ENCODE measurements around the gene HTR5A.

HTR5A gene

DNA sequence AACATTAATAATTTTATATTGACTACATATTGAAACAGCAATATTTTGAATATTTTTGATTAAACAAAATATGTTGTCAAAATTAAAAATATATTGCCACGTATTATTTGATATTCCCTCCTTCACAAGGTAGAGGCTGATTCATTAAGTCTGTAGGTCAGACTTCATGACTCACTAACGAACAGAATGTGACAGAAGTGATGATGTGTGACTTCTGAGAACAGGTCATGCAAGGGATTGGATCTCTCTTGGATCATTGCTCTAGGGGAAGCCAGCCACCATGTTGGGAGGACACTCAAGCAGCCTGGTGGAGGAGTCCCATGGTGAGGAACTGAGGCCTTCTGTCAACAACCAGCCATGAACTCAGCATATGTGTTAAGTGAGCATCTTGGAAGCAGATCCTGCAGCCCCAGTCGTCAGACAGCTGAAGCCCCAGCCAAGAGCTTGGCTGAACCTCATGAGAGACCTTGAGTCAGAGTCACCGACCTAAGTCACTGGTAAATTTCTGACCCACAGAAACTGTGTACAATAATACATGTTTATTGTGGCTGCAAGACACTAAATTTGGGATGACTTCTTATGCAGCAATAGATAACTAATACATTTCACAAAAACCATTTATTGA, 66.6 kb downstream of the HTR5A start:
- no peak overlapping the region for H3K9ac ChIP-seq (ENCODE audit: low read depth, low read length)
- no peaks in the 10 kb centered on the region for H4K20me1 ChIP-seq (ENCODE audit: insufficient read depth, low read length)
- no peak overlapping the region for H3K4me3 ChIP-seq (ENCODE audit: low read depth in 1 of 2, low read length in 2 of 2)
- no peak overlapping the region for H3K27ac ChIP-seq (ENCODE audit: low read length)
- no peak overlapping the region for H2AFZ ChIP-seq (ENCODE audit: low read depth, low read length)
- H3K27me3 ChIP-seq (ENCODE audit: insufficient read depth, low read length, poor library complexity), result peaks cover 3% of the 10 kb centered on the region
- ATAC-seq (ENCODE audit: insufficient read depth, low read depth), result no peak
- no peaks in the 10 kb centered on the region for H3K9me3 ChIP-seq (ENCODE audit: insufficient read depth, low read length, severe bottlenecking)
- no peaks in the 10 kb centered on the region for H3K4me1 ChIP-seq (ENCODE audit: insufficient read depth, low read length)
- H3K79me2 ChIP-seq (ENCODE audit: insufficient read depth, low read length), result no peaks in the 10 kb centered on the region
- no peak overlapping the region for H3K4me2 ChIP-seq (ENCODE audit: insufficient read depth, low read length)
- TF ChIP-seq, protein P1, sequence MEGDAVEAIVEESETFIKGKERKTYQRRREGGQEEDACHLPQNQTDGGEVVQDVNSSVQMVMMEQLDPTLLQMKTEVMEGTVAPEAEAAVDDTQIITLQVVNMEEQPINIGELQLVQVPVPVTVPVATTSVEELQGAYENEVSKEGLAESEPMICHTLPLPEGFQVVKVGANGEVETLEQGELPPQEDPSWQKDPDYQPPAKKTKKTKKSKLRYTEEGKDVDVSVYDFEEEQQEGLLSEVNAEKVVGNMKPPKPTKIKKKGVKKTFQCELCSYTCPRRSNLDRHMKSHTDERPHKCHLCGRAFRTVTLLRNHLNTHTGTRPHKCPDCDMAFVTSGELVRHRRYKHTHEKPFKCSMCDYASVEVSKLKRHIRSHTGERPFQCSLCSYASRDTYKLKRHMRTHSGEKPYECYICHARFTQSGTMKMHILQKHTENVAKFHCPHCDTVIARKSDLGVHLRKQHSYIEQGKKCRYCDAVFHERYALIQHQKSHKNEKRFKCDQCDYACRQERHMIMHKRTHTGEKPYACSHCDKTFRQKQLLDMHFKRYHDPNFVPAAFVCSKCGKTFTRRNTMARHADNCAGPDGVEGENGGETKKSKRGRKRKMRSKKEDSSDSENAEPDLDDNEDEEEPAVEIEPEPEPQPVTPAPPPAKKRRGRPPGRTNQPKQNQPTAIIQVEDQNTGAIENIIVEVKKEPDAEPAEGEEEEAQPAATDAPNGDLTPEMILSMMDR (IDR thresholded peaks at IDR 0.05; ENCODE audit: borderline replicate concordance, extremely low read depth, low read length, poor library complexity, severe bottlenecking), result no peak
- no peak for TF ChIP-seq EZH2 (IDR thresholded peaks at IDR 0.05; ENCODE audit: borderline replicate concordance, low read depth, low read length, severe bottlenecking)
- H3K36me3 ChIP-seq (ENCODE audit: insufficient read depth, low read length), result no peaks in the 10 kb centered on the region
- no peak for DNase-seq
